Hepatocyte (in vitro differentiated cells): Measurements from ENCODE around the gene IMMP2L. TPM values are rescaled to one million over a fixed set of nuclear protein-coding genes. Genes with fewer than 3 reads are reported as not detected.

ENCODE experiments used
- DNase-seq: peaks from one replicate; pipeline ENCODE4 v3.0.0-alpha.2; 2016; ENCODE audit warnings: low spot score
- H2AFZ ChIP-seq: fragments of 200-600 bp; sonication (generic); 2 replicates; pipeline ENCODE4 v1.6.0; 2016; ENCODE audit warnings: antibody characterized with exemption, mild to moderate bottlenecking
- H3K27ac ChIP-seq: fragments of 200-600 bp; sonication (generic); 2 replicates; pipeline ENCODE4 v1.5.1; 2016; ENCODE audit warnings: mild to moderate bottlenecking
- H3K27me3 ChIP-seq: fragments of 200-600 bp; sonication (generic); 2 replicates; pipeline ENCODE4 v1.6.1; 2016
- H3K36me3 ChIP-seq: fragments of 200-600 bp; sonication (generic); replicated peaks from 2 replicates; pipeline ENCODE4 v1.5.1; 2016; ENCODE audit warnings: low read depth; ENCODE audit not compliant: insufficient read depth
- H3K4me1 ChIP-seq: fragments of 200-600 bp; sonication (generic); 2 replicates; pipeline ENCODE4 v1.5.1; 2016; ENCODE audit warnings: mild to moderate bottlenecking, moderate library complexity; ENCODE audit not compliant: insufficient read depth
- H3K4me2 ChIP-seq: fragments of 200-600 bp; sonication (generic); 2 replicates; pipeline ENCODE4 v1.6.0; 2016
- H3K4me3 ChIP-seq: fragments of 200-600 bp; sonication (generic); 2 replicates; pipeline ENCODE4 v1.5.1; 2016; ENCODE audit warnings: mild to moderate bottlenecking
- H3K79me2 ChIP-seq: fragments of 200-600 bp; sonication (generic); 2 replicates; pipeline ENCODE4 v1.6.0; 2017; ENCODE audit warnings: mild to moderate bottlenecking
- H3K9me2 ChIP-seq: fragments of 200-600 bp; sonication (generic); replicated peaks from 2 replicates; pipeline ENCODE4 v1.6.0; 2017; ENCODE audit warnings: mild to moderate bottlenecking; ENCODE audit not compliant: insufficient read depth
- H3K9me3 ChIP-seq: fragments of 200-600 bp; sonication (generic); 2 replicates; pipeline ENCODE4 v1.5.1; 2016; ENCODE audit warnings: low read depth, mild to moderate bottlenecking
- H4K20me1 ChIP-seq: fragments of 200-600 bp; sonication (generic); 2 replicates; pipeline ENCODE4 v1.6.0; 2016; ENCODE audit warnings: mild to moderate bottlenecking; ENCODE audit not compliant: insufficient read depth, poor library complexity, severe bottlenecking
- CTCF ChIP-seq: fragments of 200-600 bp; sonication (generic); IDR thresholded peaks from 2 replicates; pipeline ENCODE4 v1.5.1; 2016; ENCODE audit warnings: antibody characterized with exemption, mild to moderate bottlenecking; ENCODE audit not compliant: poor library complexity
- EZH2 ChIP-seq: fragments of 200-600 bp; sonication (generic); IDR thresholded peaks from 2 replicates; pipeline ENCODE4 v1.6.1; 2016; ENCODE audit warnings: antibody characterized with exemption, mild to moderate bottlenecking, borderline replicate concordance
- EZH2phosphoT487 ChIP-seq: fragments of 200-600 bp; sonication (generic); IDR thresholded peaks from one replicate; pipeline ENCODE4 v1.6.1; 2018; ENCODE audit warnings: antibody characterized with exemption, mild to moderate bottlenecking, low read depth, moderate library complexity; ENCODE audit not compliant: unreplicated experiment, severe bottlenecking
- WGBS: methylation state at CpG from one replicate; pipeline ENCODE4 v1.1.6; 2016; ENCODE audit warnings: low lambda C conversion rate; ENCODE audit errors: missing lambda C conversion rate; 5-methylcytosine and 5-hydroxymethylcytosine counted together
- polyA plus RNA-seq: library from polyadenylated mRNA; unstranded; fragments of >200 nt; fragmentation: Nextera tagmentation; extraction: Ambion mirVana; gene quantifications from 2 replicates; pipeline ENCODE4 v1.2.1, GENCODE V29; 2016
- total RNA-seq: library from RNA; depleted of rRNA; stranded (reverse); fragments of >200 nt; gene quantifications from 2 replicates; pipeline ENCODE4 v1.2.3, GENCODE V29; 2014

The IMMP2L gene
- total and polyA plus RNA-seq, 2 experiments from 2014 or later, result 13.3 to 17.6 TPM

- no peak for DNase-seq
- H3K9me3 ChIP-seq, result no peaks in the 10 kb centered on the region
- no peak for TF ChIP-seq CTCF
- TF ChIP-seq EZH2phosphoT487, result no peak
- TF ChIP-seq EZH2, result no peak
Observed at GRCh38 chr7:111343017-111343416, 219.3 kb downstream of the IMMP2L start.

GRCh38 chr7:111339006-111339405 is 223.3 kb downstream of the IMMP2L start:
- no peak overlapping the region for H3K4me2 ChIP-seq
- no peak overlapping the region for H2AFZ ChIP-seq
- TF ChIP-seq EZH2phosphoT487 (no peak), EZH2 (no peak), CTCF (no peak)
- H3K9me3 ChIP-seq, result no peaks in the 10 kb centered on the region
- no peaks in the 10 kb centered on the region for H3K27me3 ChIP-seq
- H3K9me2 ChIP-seq, result no peaks in the 10 kb centered on the region
- no peak overlapping the region for H3K4me3 ChIP-seq
- no peaks in the 10 kb centered on the region for H3K4me1 ChIP-seq
- no peak overlapping the region for H3K27ac ChIP-seq
- no peak for DNase-seq
- H4K20me1 ChIP-seq, result no peaks in the 10 kb centered on the region
- 91% methylated on average over 1 of the region's 1 CpG for WGBS
- no peaks in the 10 kb centered on the region for H3K79me2 ChIP-seq
- no peaks in the 10 kb centered on the region for H3K36me3 ChIP-seq

More at GRCh38 chr7:111343017-111343416, 219.3 kb downstream of the IMMP2L start:
- no peaks in the 10 kb centered on the region for H3K4me1 ChIP-seq
- no peaks in the 10 kb centered on the region for H3K27me3 ChIP-seq
- H4K20me1 ChIP-seq, result no peaks in the 10 kb centered on the region
- H3K4me2 ChIP-seq, result no peak overlapping the region
- no peak overlapping the region for H3K4me3 ChIP-seq
- H3K36me3 ChIP-seq, result no peaks in the 10 kb centered on the region
- H3K27ac ChIP-seq, result no peak overlapping the region
- H3K9me2 ChIP-seq, result no peaks in the 10 kb centered on the region
- H3K79me2 ChIP-seq, result no peaks in the 10 kb centered on the region
- no peak overlapping the region for H2AFZ ChIP-seq

- H3K79me2 ChIP-seq, result no peaks in the 10 kb centered on the region
- no peaks in the 10 kb centered on the region for H4K20me1 ChIP-seq
- TF ChIP-seq CTCF (no peak), EZH2phosphoT487 (no peak), EZH2 (no peak)
- H2AFZ ChIP-seq, result no peak overlapping the region
- H3K36me3 ChIP-seq, result no peaks in the 10 kb centered on the region
- H3K27me3 ChIP-seq, result no peaks in the 10 kb centered on the region
- DNase-seq, result no peak
- no peak overlapping the region for H3K27ac ChIP-seq
- H3K4me1 ChIP-seq, result no peaks in the 10 kb centered on the region
- WGBS, result 94% methylated on average over 1 of the region's 1 CpG
- no peaks in the 10 kb centered on the region for H3K9me2 ChIP-seq
- H3K4me2 ChIP-seq, result no peak overlapping the region
- no peaks in the 10 kb centered on the region for H3K9me3 ChIP-seq
- no peak overlapping the region for H3K4me3 ChIP-seq
Observed at GRCh38 chr7:111333010-111333409, 229.3 kb downstream of the IMMP2L start.

GRCh38 chr7:111330235-111330523 is 232.1 kb downstream of the IMMP2L start:
- no peak for TF ChIP-seq CTCF
- TF ChIP-seq EZH2, result no peak
- TF ChIP-seq EZH2phosphoT487, result no peak
- no peaks in the 10 kb centered on the region for H3K27me3 ChIP-seq
- WGBS, result 76% methylated on average over 1 of the region's 1 CpG

More at GRCh38 chr7:111330235-111330523, 232.1 kb downstream of the IMMP2L start:
- Histone ChIP-seq H2AFZ (no peak overlapping the region), H3K9me3 (no peaks in the 10 kb centered on the region), H3K79me2 (no peaks in the 10 kb centered on the region), H4K20me1 (no peaks in the 10 kb centered on the region), H3K4me3 (no peak overlapping the region), H3K4me2 (no peak overlapping the region), H3K27ac (no peak overlapping the region), H3K4me1 (no peaks in the 10 kb centered on the region), H3K36me3 (no peaks in the 10 kb centered on the region), H3K9me2 (no peaks in the 10 kb centered on the region)
- DNase-seq, result no peak
